HepG2 (cell line): Measurements from ENCODE around the gene UBE2S. TPM values are rescaled to one million over a fixed set of nuclear protein-coding genes. Genes with fewer than 3 reads are reported as not detected.

Experiments used
- ATAC-seq: fragments of 200-7000 bp; cut with Tn5 transposase; 3 replicates; pipeline ENCODE4 v1.9.1; 2020; ENCODE audit warnings: mild to moderate bottlenecking, moderate library complexity
- BruUV-seq: library from RNA; stranded (reverse); fragments of 400-500 nt; replicated peaks from 2 replicates; lab custom pipeline; 2021; lab: Mats Ljungman, UMichigan
- CTCF ChIA-PET: fragments of 300-600 bp; formaldehyde crosslinking; extraction: SDS; loops from one replicate; lab custom pipeline; 2021; ENCODE audit warnings: low total read pairs, inconsistent platforms, low intra/inter-chr PET ratio; lab: Yijun Ruan, JAX
- POLR2A ChIA-PET: fragments of 350-600 bp; sonication (Branson Sonifier 250); formaldehyde crosslinking; loops from one replicate; lab custom pipeline; 2020; ENCODE audit warnings: antibody characterized with exemption, inconsistent platforms; lab: Yijun Ruan, JAX
- DNase-seq: peaks from one replicate; pipeline ENCODE4 v3.0.0-alpha.2; 2015; ENCODE audit warnings: low spot score
- FAIRE-seq: peaks from 3 replicates; lab custom pipeline; 2011; peaks lifted over from hg19 to GRCh38; lab: Jason Lieb, UNC
- H2AFZ ChIP-seq: one replicate; pipeline ENCODE4 v1.6.1; 2011; ENCODE audit warnings: low read length, inconsistent platforms
- H3K27ac ChIP-seq: fragments of 300-600 bp; 3 replicates; pipeline ENCODE4 v1.8.0; 2011; ENCODE audit warnings: mixed run types, mild to moderate bottlenecking, mixed read lengths, low read length, inconsistent platforms; ENCODE audit not compliant: insufficient read depth; ENCODE audit errors: extremely low read length
- H3K27me3 ChIP-seq, 2 experiments: fragments of 200-600 bp in 1 of 2; 2 replicates in 1 of 2; 3 replicates in 1 of 2; pipeline versions ENCODE4 v1.6.0 to v1.8.0; 2011; ENCODE audit warnings: low read length in 2 of 2, mild to moderate bottlenecking in 2 of 2, moderate library complexity in 2 of 2, inconsistent platforms in 1 of 2; ENCODE audit not compliant: insufficient read depth in 2 of 2, control insufficient read depth in 1 of 2
- H3K36me3 ChIP-seq, 2 experiments: fragments of 200-600 bp in 1 of 2; replicated peaks in 1 of 2; 2 replicates in 1 of 2; 3 replicates in 1 of 2; pipeline versions ENCODE4 v1.5.1 to v1.8.0; 2011; ENCODE audit warnings: low read length in 2 of 2, inconsistent platforms in 1 of 2; ENCODE audit not compliant: insufficient read depth in 2 of 2, control insufficient read depth in 1 of 2
- H3K4me1 ChIP-seq: 2 replicates; pipeline ENCODE4 v1.5.1; 2012; ENCODE audit warnings: low read length, inconsistent platforms; ENCODE audit not compliant: insufficient read depth
- H3K4me2 ChIP-seq: 2 replicates; pipeline ENCODE4 v1.6.0; 2011; ENCODE audit warnings: low read depth, low read length, inconsistent platforms
- H3K4me3 ChIP-seq, 3 experiments: fragments of 200-600 bp in 1 of 3; sonication (generic), shearing (Covaris generic) in 1 of 3; replicated peaks in 1 of 3; 2 replicates each; pipeline ENCODE4 v1.5.1; 2011 to 2016; ENCODE audit warnings: low read length in 3 of 3, inconsistent platforms in 2 of 3, low read depth in 2 of 3, mild to moderate bottlenecking in 2 of 3, control low read depth in 1 of 3, mixed read lengths in 1 of 3; ENCODE audit not compliant: insufficient read depth in 1 of 3
- H3K79me2 ChIP-seq: one replicate; pipeline ENCODE4 v1.6.1; 2011; ENCODE audit warnings: low read length, inconsistent platforms; ENCODE audit not compliant: insufficient read depth
- H3K9ac ChIP-seq: 2 replicates; pipeline ENCODE4 v1.6.0; 2011; ENCODE audit warnings: mild to moderate bottlenecking, low read depth, low read length, inconsistent platforms; ENCODE audit not compliant: insufficient read depth
- H3K9me3 ChIP-seq: 2 replicates; pipeline ENCODE4 v1.5.1; 2012; ENCODE audit warnings: mild to moderate bottlenecking, low read length
- H4K20me1 ChIP-seq: 2 replicates; pipeline ENCODE4 v1.6.0; 2011; ENCODE audit warnings: inconsistent platforms, mild to moderate bottlenecking, low read length, moderate library complexity; ENCODE audit not compliant: insufficient read depth
- ERF ChIP-seq: IDR thresholded peaks from 2 replicates; pipeline ENCODE4 v1.6.1; 2018; ENCODE audit warnings: missing biosample characterization, missing genetic modification reagents
- EZH2 ChIP-seq: conservative IDR thresholded peaks from 2 replicates; pipeline ENCODE4 v1.6.1; 2012; ENCODE audit warnings: mild to moderate bottlenecking, low read depth, low read length, moderate library complexity
- FOXM1 ChIP-seq: sonication (generic); formaldehyde crosslinking; IDR thresholded peaks from 2 replicates; pipeline ENCODE4 v1.5.0; 2020; ENCODE audit warnings: missing genetic modification reagents
- ISX ChIP-seq: sonication (generic); formaldehyde crosslinking; conservative IDR thresholded peaks from 2 replicates; pipeline ENCODE4 v1.5.0; 2020; ENCODE audit warnings: missing genetic modification reagents
- KDM4B ChIP-seq: sonication (generic); formaldehyde crosslinking; IDR thresholded peaks from 2 replicates; pipeline ENCODE4 v1.4.0; 2020; ENCODE audit warnings: missing genetic modification reagents
- KLF15 ChIP-seq: sonication (generic); formaldehyde crosslinking; IDR thresholded peaks from 2 replicates; pipeline ENCODE4 v1.8.1; 2023; ENCODE audit warnings: borderline replicate concordance, mild to moderate bottlenecking, inconsistent platforms, missing genetic modification reagents, mixed read lengths
- NFYB ChIP-seq: sonication (generic); formaldehyde crosslinking; IDR thresholded peaks from 2 replicates; pipeline ENCODE4 v1.4.0; 2020; ENCODE audit warnings: missing genetic modification reagents
- ONECUT2 ChIP-seq: sonication (generic); formaldehyde crosslinking; IDR thresholded peaks from 2 replicates; pipeline ENCODE4 v1.4.0; 2020; ENCODE audit warnings: missing genetic modification reagents
- SMAD3 ChIP-seq: sonication (generic); formaldehyde crosslinking; IDR thresholded peaks from 2 replicates; pipeline ENCODE4 v1.4.0; 2020; ENCODE audit warnings: missing genetic modification reagents
- SMAD9 ChIP-seq: sonication (generic); formaldehyde crosslinking; IDR thresholded peaks from 2 replicates; pipeline ENCODE4 v1.5.1; 2020; ENCODE audit warnings: mild to moderate bottlenecking, missing genetic modification reagents
- ZNF263 ChIP-seq: sonication (generic); formaldehyde crosslinking; IDR thresholded peaks from 2 replicates; pipeline ENCODE4 v1.4.0; 2020; ENCODE audit warnings: missing genetic modification reagents
- ZNF264 ChIP-seq: sonication (generic); formaldehyde crosslinking; IDR thresholded peaks from 2 replicates; pipeline ENCODE4 v1.4.0; 2020; ENCODE audit warnings: missing genetic modification reagents
- ZNF468 ChIP-seq: sonication (generic); formaldehyde crosslinking; IDR thresholded peaks from 2 replicates; pipeline ENCODE4 v1.8.0; 2022; ENCODE audit warnings: mild to moderate bottlenecking, moderate library complexity, missing genetic modification reagents
- ZNF552 ChIP-seq: sonication (generic); formaldehyde crosslinking; IDR thresholded peaks from 2 replicates; pipeline ENCODE4 v1.9.0; 2022; ENCODE audit warnings: missing genetic modification reagents, mild to moderate bottlenecking, borderline replicate concordance
- ZNF775 ChIP-seq: sonication (generic); formaldehyde crosslinking; IDR thresholded peaks from 2 replicates; pipeline ENCODE4 v1.4.0; 2020; ENCODE audit warnings: missing genetic modification reagents, mild to moderate bottlenecking, moderate library complexity, borderline replicate concordance
- ZNF777 ChIP-seq: sonication (generic); formaldehyde crosslinking; IDR thresholded peaks from 2 replicates; pipeline ENCODE4 v1.4.0; 2020; ENCODE audit warnings: missing genetic modification reagents
- WGBS: methylation state at CpG from one replicate; pipeline ENCODE4 v1.1.6; 2017; ENCODE audit warnings: low lambda C conversion rate; 5-methylcytosine and 5-hydroxymethylcytosine counted together
- in situ Hi-C: cut with HindIII; loops from 2 replicates; pipeline ENCODE4 v1.10.0; 2017; ENCODE audit warnings: low pct_unique_long_range_greater_than_20kb; ENCODE audit not compliant: extremely low pct_ligation_motif_present
- intact Hi-C: fragments of 100-400 bp; cut with micrococcal nuclease; formaldehyde crosslinking; loops from one replicate; pipeline ENCODE4 v1.10.0; 2022; ENCODE audit not compliant: unreplicated experiment
- polyA plus RNA-seq, 8 experiments: library from polyadenylated mRNA; depleted of rRNA in 3 of 8; stranded (reverse) in 7 of 8; unstranded in 1 of 8; fragments of >200 nt; fragmentation: Illumina TruSeq in 4 of 8; extraction: Trizol in 4 of 8; gene quantifications; 2 replicates each; pipeline versions ENCODE4 v1.2.1 to v1.2.3, GENCODE V29; 2011 to 2016; ENCODE audit warnings: low read depth in 4 of 8, missing spikeins in 1 of 8, mixed read lengths in 1 of 8; ENCODE audit not compliant: insufficient read depth in 1 of 8
- total RNA-seq, 5 experiments: library from RNA; depleted of rRNA; stranded (reverse); fragments of >200 nt; fragmentation: Illumina TruSeq; extraction: Trizol; gene quantifications; 2 replicates each; pipeline ENCODE4 v1.2.3, GENCODE V29; 2016; ENCODE audit warnings: low read depth in 1 of 5
- TF ChIP-seq, protein P1 (sequence below): sonication (generic); formaldehyde crosslinking; IDR thresholded peaks from 2 replicates; pipeline ENCODE4 v1.4.0; 2020; ENCODE audit warnings: missing genetic modification reagents
- TF ChIP-seq, protein P2 (sequence below): IDR thresholded peaks from 2 replicates; pipeline ENCODE4 v1.6.1; 2016; ENCODE audit warnings: low read depth, borderline replicate concordance
- TF ChIP-seq, protein P3 (sequence below): sonication (generic); formaldehyde crosslinking; IDR thresholded peaks from 2 replicates; pipeline ENCODE4 v1.4.0; 2020; ENCODE audit warnings: missing genetic modification reagents

Gene UBE2S
- total and polyA plus RNA-seq, 2 of the 13 experiments (the other 11 are each of a cell fraction or from before 2014, with no cell fraction given): 32.2 to 39.3 TPM

DNA sequence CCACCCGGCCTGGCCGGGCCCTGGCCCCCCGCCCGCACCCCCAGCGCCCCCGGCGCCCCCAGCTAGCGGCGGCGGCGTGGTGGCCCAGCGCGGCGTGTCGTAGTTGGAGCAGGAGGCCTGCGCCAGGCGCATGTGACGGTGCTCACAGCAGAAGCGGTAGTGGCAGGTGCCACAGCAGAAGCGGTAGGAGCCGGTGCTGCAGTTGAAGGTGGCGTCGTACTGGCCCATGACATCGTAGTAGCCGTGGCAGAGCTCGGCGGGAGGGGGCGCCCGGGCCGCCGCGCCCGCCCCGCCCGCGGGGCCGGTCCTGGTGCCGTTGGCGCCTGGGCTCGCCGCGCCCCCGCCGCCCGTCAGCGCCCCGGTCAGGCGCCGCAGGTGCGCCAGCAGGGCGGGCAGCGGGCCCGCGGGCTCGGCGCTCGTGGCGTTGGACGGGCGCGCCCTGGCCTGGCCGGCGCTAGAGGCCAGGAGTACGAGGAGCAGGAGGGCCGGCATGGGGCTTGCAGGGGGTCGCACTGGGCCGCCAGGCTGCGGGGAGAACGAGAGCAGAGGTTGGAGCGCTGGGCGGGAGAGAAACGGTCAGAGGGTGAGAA, 34.9 kb upstream of the UBE2S start (continued):
- TF ChIP-seq, protein P1, sequence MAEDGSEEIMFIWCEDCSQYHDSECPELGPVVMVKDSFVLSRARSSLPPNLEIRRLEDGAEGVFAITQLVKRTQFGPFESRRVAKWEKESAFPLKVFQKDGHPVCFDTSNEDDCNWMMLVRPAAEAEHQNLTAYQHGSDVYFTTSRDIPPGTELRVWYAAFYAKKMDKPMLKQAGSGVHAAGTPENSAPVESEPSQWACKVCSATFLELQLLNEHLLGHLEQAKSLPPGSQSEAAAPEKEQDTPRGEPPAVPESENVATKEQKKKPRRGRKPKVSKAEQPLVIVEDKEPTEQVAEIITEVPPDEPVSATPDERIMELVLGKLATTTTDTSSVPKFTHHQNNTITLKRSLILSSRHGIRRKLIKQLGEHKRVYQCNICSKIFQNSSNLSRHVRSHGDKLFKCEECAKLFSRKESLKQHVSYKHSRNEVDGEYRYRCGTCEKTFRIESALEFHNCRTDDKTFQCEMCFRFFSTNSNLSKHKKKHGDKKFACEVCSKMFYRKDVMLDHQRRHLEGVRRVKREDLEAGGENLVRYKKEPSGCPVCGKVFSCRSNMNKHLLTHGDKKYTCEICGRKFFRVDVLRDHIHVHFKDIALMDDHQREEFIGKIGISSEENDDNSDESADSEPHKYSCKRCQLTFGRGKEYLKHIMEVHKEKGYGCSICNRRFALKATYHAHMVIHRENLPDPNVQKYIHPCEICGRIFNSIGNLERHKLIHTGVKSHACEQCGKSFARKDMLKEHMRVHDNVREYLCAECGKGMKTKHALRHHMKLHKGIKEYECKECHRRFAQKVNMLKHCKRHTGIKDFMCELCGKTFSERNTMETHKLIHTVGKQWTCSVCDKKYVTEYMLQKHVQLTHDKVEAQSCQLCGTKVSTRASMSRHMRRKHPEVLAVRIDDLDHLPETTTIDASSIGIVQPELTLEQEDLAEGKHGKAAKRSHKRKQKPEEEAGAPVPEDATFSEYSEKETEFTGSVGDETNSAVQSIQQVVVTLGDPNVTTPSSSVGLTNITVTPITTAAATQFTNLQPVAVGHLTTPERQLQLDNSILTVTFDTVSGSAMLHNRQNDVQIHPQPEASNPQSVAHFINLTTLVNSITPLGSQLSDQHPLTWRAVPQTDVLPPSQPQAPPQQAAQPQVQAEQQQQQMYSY (CRISPR knock-in tag): no peak
- TF ChIP-seq FOXM1 (CRISPR knock-in tag) (no peak), ERF (CRISPR knock-in tag) (no peak)

DNA sequence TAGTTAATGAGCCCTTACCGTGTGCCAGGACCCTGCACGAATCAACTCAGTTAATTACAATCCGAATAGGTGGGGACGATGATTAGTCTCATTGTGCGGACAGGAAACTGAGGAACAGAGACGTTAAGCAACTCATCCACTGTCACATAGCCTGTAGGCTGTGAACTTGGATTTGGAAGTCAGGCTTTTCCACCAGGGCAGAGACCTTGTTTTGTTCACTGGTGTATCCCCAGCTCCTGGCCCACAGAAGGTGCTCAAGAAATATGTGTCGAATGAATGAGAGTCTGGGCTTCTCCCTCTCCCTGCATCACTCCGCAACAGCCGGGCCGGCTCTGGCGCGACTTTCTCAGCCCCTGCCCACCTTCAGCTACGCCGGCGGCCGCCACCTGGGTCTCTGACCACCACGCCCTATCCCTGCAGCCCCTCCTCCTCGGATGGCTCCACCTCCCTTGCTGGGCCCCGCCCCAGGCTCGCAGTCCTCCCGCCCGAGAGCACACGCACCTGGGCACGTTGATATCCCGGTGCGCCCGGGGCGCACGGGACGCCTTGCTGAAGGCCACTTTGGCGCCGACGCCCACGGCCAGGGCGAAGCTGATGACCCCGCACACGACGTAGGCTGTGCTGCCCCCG, 34.2 kb upstream of the UBE2S start:
- no peak overlapping the region; a peak in 1 of 6 replicates for H3K4me3 ChIP-seq
- WGBS: 19% methylated on average over 17 of the region's 39 CpGs
- no peak for ATAC-seq
- in situ Hi-C loops: no loop called here
- no peak overlapping the region for H3K27ac ChIP-seq
- no peak overlapping the region for H3K4me2 ChIP-seq
- ChIA-PET CTCF (no interaction called here), POLR2A (no interaction called here)
- peaks cover 4% of the 10 kb centered on the region; the same call in 1 of the 2 replicates for H4K20me1 ChIP-seq
- H3K9me3 ChIP-seq: no peaks in the 10 kb centered on the region
- no peak overlapping the region for H2AFZ ChIP-seq
- no peaks in the 10 kb centered on the region for H3K36me3 ChIP-seq
- no peaks in the 10 kb centered on the region for H3K79me2 ChIP-seq
- no peak for FAIRE-seq
- no peaks in the 10 kb centered on the region for H3K4me1 ChIP-seq
- no TSS peak for BruUV-seq
- no peak for DNase-seq
- H3K9ac ChIP-seq: no peak overlapping the region
- H3K27me3 ChIP-seq: peaks cover 6 to 48% of the 10 kb centered on the region in 2 experiments; a peak in 4 of 5 replicates
- intact Hi-C loops: no loop called here
- TF ChIP-seq EZH2: peak; percentile 69; the same call in 1 of the 2 replicates
- no peak for TF ChIP-seq ZNF777
- TF ChIP-seq ZNF468: no peak
- no peak for TF ChIP-seq ZNF264 (CRISPR knock-in tag)
- no peak for TF ChIP-seq KDM4B (CRISPR knock-in tag)
- TF ChIP-seq ZNF775 (CRISPR knock-in tag): no peak
- TF ChIP-seq NFYB (CRISPR knock-in tag): no peak
- no peak for TF ChIP-seq KLF15 (CRISPR knock-in tag)
- TF ChIP-seq ZNF552 (CRISPR knock-in tag): no peak
- no peak for TF ChIP-seq ONECUT2
- TF ChIP-seq ZNF263 (CRISPR knock-in tag): peak; percentile 40; the same call in 1 of the 2 replicates
- TF ChIP-seq, protein P2, sequence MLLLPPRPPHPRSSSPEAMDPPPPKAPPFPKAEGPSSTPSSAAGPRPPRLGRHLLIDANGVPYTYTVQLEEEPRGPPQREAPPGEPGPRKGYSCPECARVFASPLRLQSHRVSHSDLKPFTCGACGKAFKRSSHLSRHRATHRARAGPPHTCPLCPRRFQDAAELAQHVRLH (CRISPR knock-in tag): no peak
- TF ChIP-seq SMAD3 (CRISPR knock-in tag): no peak
- TF ChIP-seq ISX: no peak
- no peak for TF ChIP-seq SMAD9 (CRISPR knock-in tag)
- TF ChIP-seq, protein P3, sequence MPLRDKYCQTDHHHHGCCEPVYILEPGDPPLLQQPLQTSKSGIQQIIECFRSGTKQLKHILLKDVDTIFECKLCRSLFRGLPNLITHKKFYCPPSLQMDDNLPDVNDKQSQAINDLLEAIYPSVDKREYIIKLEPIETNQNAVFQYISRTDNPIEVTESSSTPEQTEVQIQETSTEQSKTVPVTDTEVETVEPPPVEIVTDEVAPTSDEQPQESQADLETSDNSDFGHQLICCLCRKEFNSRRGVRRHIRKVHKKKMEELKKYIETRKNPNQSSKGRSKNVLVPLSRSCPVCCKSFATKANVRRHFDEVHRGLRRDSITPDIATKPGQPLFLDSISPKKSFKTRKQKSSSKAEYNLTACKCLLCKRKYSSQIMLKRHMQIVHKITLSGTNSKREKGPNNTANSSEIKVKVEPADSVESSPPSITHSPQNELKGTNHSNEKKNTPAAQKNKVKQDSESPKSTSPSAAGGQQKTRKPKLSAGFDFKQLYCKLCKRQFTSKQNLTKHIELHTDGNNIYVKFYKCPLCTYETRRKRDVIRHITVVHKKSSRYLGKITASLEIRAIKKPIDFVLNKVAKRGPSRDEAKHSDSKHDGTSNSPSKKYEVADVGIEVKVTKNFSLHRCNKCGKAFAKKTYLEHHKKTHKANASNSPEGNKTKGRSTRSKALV (CRISPR knock-in tag): peak; percentile 80
